CD14-positive monocyte (primary cell): ENCODE measurements around the gene MGLL. TPM values are rescaled to one million over a fixed set of nuclear protein-coding genes. Genes with fewer than 3 reads are reported as not detected.

Experiments
- DNase-seq, 3 donors: peaks; one replicate each; pipeline ENCODE4 v3.0.0-alpha.2; 2011 to 2022
- H2AFZ ChIP-seq: 2 replicates; pipeline ENCODE4 v1.6.0; 2012; ENCODE audit warnings: mild to moderate bottlenecking, low read depth, low read length, inconsistent platforms; ENCODE audit not compliant: insufficient read depth, poor library complexity, severe bottlenecking
- H3K27ac ChIP-seq, 2 donors: 1 replicate in 1 of 2; 2 replicates in 1 of 2; pipeline ENCODE4 v1.5.1; 2012 to 2013; ENCODE audit warnings: low read length in 2 of 2, control low read depth in 1 of 2, inconsistent platforms in 1 of 2, low read depth in 1 of 2, mild to moderate bottlenecking in 1 of 2
- H3K27me3 ChIP-seq, 2 donors: one replicate each; pipeline versions ENCODE4 v1.6.0 to v1.6.1; 2011 to 2013; ENCODE audit warnings: low read length in 2 of 2; ENCODE audit not compliant: control insufficient read depth in 2 of 2, insufficient read depth in 2 of 2
- H3K36me3 ChIP-seq, 2 donors: replicated peaks in 1 of 2; 1 replicate in 1 of 2; 2 replicates in 1 of 2; pipeline versions ENCODE4 v1.5.1 to v1.6.1; 2012 to 2013; ENCODE audit warnings: low read length in 2 of 2, control low read depth in 1 of 2, inconsistent platforms in 1 of 2, mild to moderate bottlenecking in 1 of 2; ENCODE audit not compliant: insufficient read depth in 2 of 2, control insufficient read depth in 1 of 2
- H3K4me1 ChIP-seq, 2 donors: 1 replicate in 1 of 2; 2 replicates in 1 of 2; pipeline versions ENCODE4 v1.5.1 to v1.6.1; 2012 to 2013; ENCODE audit warnings: low read length in 2 of 2, control low read depth in 1 of 2, inconsistent platforms in 1 of 2, mild to moderate bottlenecking in 1 of 2, moderate library complexity in 1 of 2; ENCODE audit not compliant: insufficient read depth in 2 of 2, control insufficient read depth in 1 of 2
- H3K4me2 ChIP-seq: replicated peaks from 2 replicates; pipeline ENCODE3; 2012; ENCODE audit warnings: low read length, moderate library complexity, mild to moderate bottlenecking; ENCODE audit not compliant: poor library complexity, severe bottlenecking; ENCODE audit errors: extremely low read depth
- H3K4me3 ChIP-seq, 3 experiments: fragments of 200-600 bp in 1 of 3; sonication (generic) in 1 of 3; replicated peaks in 1 of 3; 1 replicate in 2 of 3; 2 replicates in 1 of 3; pipeline ENCODE4 v1.5.1; 2011 to 2013; ENCODE audit warnings: low read length in 3 of 3, mild to moderate bottlenecking in 3 of 3, control low read depth in 2 of 3, low read depth in 2 of 3, inconsistent platforms in 1 of 3, moderate library complexity in 1 of 3
- H3K79me2 ChIP-seq: 2 replicates; pipeline ENCODE4 v1.6.0; 2012; ENCODE audit warnings: mild to moderate bottlenecking, control low read depth, inconsistent platforms, low read length, moderate library complexity; ENCODE audit not compliant: insufficient read depth
- H3K9ac ChIP-seq: 2 replicates; pipeline ENCODE4 v1.6.0; 2017; ENCODE audit warnings: low read length, mild to moderate bottlenecking; ENCODE audit not compliant: insufficient read depth, poor library complexity, severe bottlenecking
- H3K9me3 ChIP-seq, 2 donors: replicated peaks in 1 of 2; 1 replicate in 1 of 2; 2 replicates in 1 of 2; pipeline versions ENCODE4 v1.5.1 to v1.6.1; 2012 to 2013; ENCODE audit warnings: low read length in 2 of 2, control low read depth in 1 of 2; ENCODE audit not compliant: control insufficient read depth in 1 of 2, insufficient read depth in 1 of 2
- H4K20me1 ChIP-seq: 2 replicates; pipeline ENCODE4 v1.6.0; 2012; ENCODE audit warnings: mild to moderate bottlenecking, low read length, control low read depth, moderate library complexity; ENCODE audit not compliant: insufficient read depth
- H3K27ac Mint-ChIP-seq, 7 donors: one replicate each; pipeline ENCODE4 v1.8.0; 2020; ENCODE audit warnings: mild to moderate bottlenecking in 7 of 7, mixed read lengths in 7 of 7, moderate library complexity in 6 of 7, inconsistent platforms in 2 of 7
- H3K27me3 Mint-ChIP-seq, 3 donors: one replicate each; pipeline ENCODE4 v1.8.0; 2021 to 2022; ENCODE audit warnings: low read depth in 3 of 3, mild to moderate bottlenecking in 3 of 3, mixed read lengths in 3 of 3, moderate library complexity in 3 of 3, inconsistent platforms in 1 of 3
- H3K36me3 Mint-ChIP-seq, 2 donors: one replicate each; pipeline ENCODE4 v1.8.0; 2020; ENCODE audit warnings: mixed read lengths in 2 of 2, inconsistent platforms in 1 of 2, mild to moderate bottlenecking in 1 of 2
- H3K4me1 Mint-ChIP-seq: one replicate; pipeline ENCODE4 v1.8.0; 2020; ENCODE audit warnings: mild to moderate bottlenecking, mixed read lengths
- H3K4me3 Mint-ChIP-seq, 2 donors: one replicate each; pipeline ENCODE4 v1.8.0; 2020; ENCODE audit warnings: mild to moderate bottlenecking in 2 of 2, mixed read lengths in 2 of 2, moderate library complexity in 1 of 2
- H3K9me3 Mint-ChIP-seq, 7 donors: one replicate each; pipeline ENCODE4 v1.8.0; 2020 to 2022; ENCODE audit warnings: mixed read lengths in 7 of 7, mild to moderate bottlenecking in 6 of 7, moderate library complexity in 6 of 7, inconsistent platforms in 2 of 7
- CTCF ChIP-seq: fragments of 200-600 bp; IDR thresholded peaks from one replicate; pipeline ENCODE4 v1.8.0; 2022; ENCODE audit warnings: antibody characterized with exemption, mild to moderate bottlenecking
- WGBS: methylation state at CpG from one replicate; pipeline ENCODE4 v1.1.5; 2013; ENCODE audit warnings: missing lambda C conversion rate; ENCODE audit not compliant: insufficient coverage; 5-methylcytosine and 5-hydroxymethylcytosine counted together
- intact Hi-C, 2 donors: fragments of 100-400 bp; cut with micrococcal nuclease; formaldehyde crosslinking; loops; one replicate each; pipeline versions ENCODE4 v1.15.0 to v1.15.1; 2023
- polyA plus RNA-seq, 3 donors: library from polyadenylated mRNA; depleted of rRNA in 1 of 3; unstranded in 2 of 3; stranded (reverse) in 1 of 3; fragments of 300-500 nt in 2 of 3; fragments of >200 nt in 1 of 3; fragmentation: Illumina TruSeq in 2 of 3; gene quantifications; 1 replicate in 2 of 3; 2 replicates in 1 of 3; pipeline ENCODE4 v1.2.3, GENCODE V29; 2012 to 2021

The MGLL gene
- polyA plus RNA-seq, 3 donors, result 4.4 to 10.0 (median 6.4) TPM

GRCh38 chr3:127796831-127797150 lies 25.5 kb downstream of the MGLL start:
- Histone ChIP-seq H3K9ac (no peak overlapping the region), H3K27ac (no peak overlapping the region), H3K4me1 (peaks cover 4 to 12% of the 10 kb centered on the region in 2 donors), H3K9me3 (no peaks in the 10 kb centered on the region), H3K4me3 (no peak overlapping the region), H3K4me2 (no peak overlapping the region), H2AFZ (no peak overlapping the region), H3K79me2 (no peaks in the 10 kb centered on the region), H3K36me3 (no peaks in the 10 kb centered on the region), H4K20me1 (no peaks in the 10 kb centered on the region), H3K27me3 (no peaks in the 10 kb centered on the region)
- H3K27me3 Mint-ChIP-seq, result no peaks in the 10 kb centered on the region
- peaks cover 0 to 1% of the 10 kb centered on the region in 2 donors for H3K36me3 Mint-ChIP-seq
- WGBS, result 96% methylated on average over 6 of the region's 8 CpGs
- H3K27ac Mint-ChIP-seq, result no peak overlapping the region
- peaks cover 19% of the 10 kb centered on the region for H3K4me1 Mint-ChIP-seq
- intact Hi-C loops, result no loop called here
- no peak overlapping the region for H3K4me3 Mint-ChIP-seq
- peaks cover 0 to 7% (median 0%) of the 10 kb centered on the region in 7 donors for H3K9me3 Mint-ChIP-seq
- DNase-seq, result no peak
- no peak for TF ChIP-seq CTCF

GRCh38 chr3:127796045-127796830 lies 26.1 kb downstream of the MGLL start:
- peaks cover 0 to 1% of the 10 kb centered on the region in 2 donors for H3K36me3 Mint-ChIP-seq
- H3K27me3 ChIP-seq, result no peaks in the 10 kb centered on the region
- H3K9me3 Mint-ChIP-seq, result peaks cover 0 to 7% (median 0%) of the 10 kb centered on the region in 7 donors
- intact Hi-C loops, result no loop called here
- no peak for DNase-seq
- no peak overlapping the region for H3K27ac ChIP-seq
- H3K4me3 ChIP-seq, result no peak overlapping the region
- peak overlapping the region; percentile 23 for H2AFZ ChIP-seq
- no peaks in the 10 kb centered on the region for H3K79me2 ChIP-seq
- H3K36me3 ChIP-seq, result no peaks in the 10 kb centered on the region
- WGBS, result 76% methylated on average over 4 of the region's 7 CpGs
- peaks cover 5 to 13% of the 10 kb centered on the region in 2 donors for H3K4me1 ChIP-seq
- no peaks in the 10 kb centered on the region for H3K27me3 Mint-ChIP-seq
- no peak overlapping the region for H3K4me2 ChIP-seq
- H4K20me1 ChIP-seq, result no peaks in the 10 kb centered on the region
- no peak overlapping the region for H3K4me3 Mint-ChIP-seq
- no peak for TF ChIP-seq CTCF
- H3K4me1 Mint-ChIP-seq, result peaks cover 21% of the 10 kb centered on the region
- no peak overlapping the region for H3K9ac ChIP-seq
- no peak overlapping the region for H3K27ac Mint-ChIP-seq
- no peaks in the 10 kb centered on the region for H3K9me3 ChIP-seq
